NCI-H510A (cell line): Measurements from ENCODE around the gene CYP1A2.
"Not testable (repeated sequence)": the region's sequence is repeated elsewhere in the genome, so short reads cannot be mapped to it uniquely, and the experiment has no call there.

ENCODE experiments used
- DNase-seq: peaks from one replicate; lab custom pipeline; 2025; lab: John Stamatoyannopoulos, UW

The CYP1A2 gene

GRCh38 chr15:74776821-74777768, 28.4 kb downstream of the CYP1A2 start:
- DNase-seq: no peak

GRCh38 chr15:74777769-74778598, 29.3 kb downstream of the CYP1A2 start:
- DNase-seq: no peak

- no peak for DNase-seq
These were observed 29.9 kb downstream of the CYP1A2 start for GRCh38 chr15:74778599-74778970.

- no peak for DNase-seq
These were observed 30.6 kb downstream of the CYP1A2 start for GRCh38 chr15:74779162-74779648.

GRCh38 chr15:74780523-74781430, 32.1 kb downstream of the CYP1A2 start:
- no peak for DNase-seq

- no peak for DNase-seq
These were observed 33.0 kb downstream of the CYP1A2 start, which contains the start of gene CSK for GRCh38 chr15:74781431-74782258. Gene CSK (plus strand): TSS chr15:74782080. CDS start chr15:74798298, 16,218 bp downstream.

GRCh38 chr15:74782259-74783071, 33.8 kb downstream of the CYP1A2 start:
- DNase-seq: no peak

- no peak for DNase-seq
These were observed 34.6 kb downstream of the CYP1A2 start for GRCh38 chr15:74783072-74783807.

GRCh38 chr15:74783808-74784175, 35.1 kb downstream of the CYP1A2 start:
- no peak for DNase-seq

GRCh38 chr15:74784426-74785193, 36.0 kb downstream of the CYP1A2 start:
- DNase-seq: no peak

- no peak for DNase-seq
These were observed 36.8 kb downstream of the CYP1A2 start for GRCh38 chr15:74785194-74786032.

- DNase-seq: not testable (repeated sequence)
These were observed 37.4 kb downstream of the CYP1A2 start for GRCh38 chr15:74786081-74786480.

- no peak for DNase-seq
These were observed 38.0 kb downstream of the CYP1A2 start for GRCh38 chr15:74786551-74787165.

GRCh38 chr15:74787251-74788041, 38.8 kb downstream of the CYP1A2 start:
- DNase-seq: peak; percentile 47

GRCh38 chr15:74788042-74788682, 39.5 kb downstream of the CYP1A2 start:
- no peak for DNase-seq
